HG03280 (cell line): ENCODE results near the gene PABPC1L.
"Not testable (repeated sequence)": the region's sequence is repeated elsewhere in the genome, so short reads cannot be mapped to it uniquely, and the experiment has no call there.

Source experiments
- ATAC-seq: cut with Tn5 transposase; IDR thresholded peaks from one replicate; pipeline ENCODE4 v1.9.1; 2021; ENCODE audit warnings: mild to moderate bottlenecking, moderate library complexity; ENCODE audit not compliant: unreplicated experiment

The PABPC1L gene

GRCh38 chr20:44909872-44910689 is at the start of gene PABPC1L:
Gene PABPC1L (plus strand): TSS chr20:44910060. CDS start chr20:44910144, 84 bp downstream.
- ATAC-seq, result peak; percentile 90

GRCh38 chr20:44861531-44862006 is 48.3 kb upstream of the PABPC1L start:
- no peak for ATAC-seq

GRCh38 chr20:44862286-44862685 is 47.6 kb upstream of the PABPC1L start:
- ATAC-seq, result no peak

GRCh38 chr20:44863365-44864084 is 46.3 kb upstream of the PABPC1L start:
- not testable (repeated sequence) for ATAC-seq

GRCh38 chr20:44864493-44864892 is 45.4 kb upstream of the PABPC1L start:
- not testable (repeated sequence) for ATAC-seq

GRCh38 chr20:44866703-44867335 is 43.0 kb upstream of the PABPC1L start:
- no peak for ATAC-seq

- ATAC-seq, result no peak
Measured at GRCh38 chr20:44869471-44869870, 40.4 kb upstream of the PABPC1L start.

- ATAC-seq, result not testable (repeated sequence)
Measured at GRCh38 chr20:44882360-44882759, 27.5 kb upstream of the PABPC1L start.

GRCh38 chr20:44883214-44883902 is 26.5 kb upstream of the PABPC1L start:
- ATAC-seq, result no peak

- ATAC-seq, result no peak
Measured at GRCh38 chr20:44884907-44885391, 24.9 kb upstream of the PABPC1L start.

- ATAC-seq, result peak; percentile 96
Measured at GRCh38 chr20:44885392-44886265, 24.2 kb upstream of the PABPC1L start, which contains the start of gene YWHAB. Gene YWHAB (plus strand): TSS chr20:44885705. CDS start chr20:44901534, 15,829 bp downstream.

GRCh38 chr20:44886266-44886651 is 23.6 kb upstream of the PABPC1L start:
- ATAC-seq, result no peak

GRCh38 chr20:44886828-44887227 is 23.0 kb upstream of the PABPC1L start:
- ATAC-seq, result no peak

- ATAC-seq, result no peak
Measured at GRCh38 chr20:44887466-44887865, 22.4 kb upstream of the PABPC1L start.

GRCh38 chr20:44888226-44889103 is 21.4 kb upstream of the PABPC1L start:
- ATAC-seq, result no peak

- no peak for ATAC-seq
Measured at GRCh38 chr20:44891826-44892225, 18.0 kb upstream of the PABPC1L start.

- ATAC-seq, result no peak
Measured at GRCh38 chr20:44894959-44895358, 14.9 kb upstream of the PABPC1L start.

GRCh38 chr20:44896583-44896982 is 13.3 kb upstream of the PABPC1L start:
- ATAC-seq, result no peak

GRCh38 chr20:44897133-44897532 is 12.7 kb upstream of the PABPC1L start:
- ATAC-seq, result no peak
